ENCODE measurements around the gene BTBD9. TPM values are rescaled to one million over a fixed set of nuclear protein-coding genes. Genes with fewer than 3 reads are reported as not detected.
A peak's percentile ranks its signal among the peaks of the same experiment; 100 is the strongest.

The BTBD9 gene
- total and polyA plus RNA-seq, 2 of the 13 experiments (the other 11 are each of a cell fraction or from before 2014, with no cell fraction given), result 1.2 to 3.0 TPM

- TF ChIP-seq, protein P1, sequence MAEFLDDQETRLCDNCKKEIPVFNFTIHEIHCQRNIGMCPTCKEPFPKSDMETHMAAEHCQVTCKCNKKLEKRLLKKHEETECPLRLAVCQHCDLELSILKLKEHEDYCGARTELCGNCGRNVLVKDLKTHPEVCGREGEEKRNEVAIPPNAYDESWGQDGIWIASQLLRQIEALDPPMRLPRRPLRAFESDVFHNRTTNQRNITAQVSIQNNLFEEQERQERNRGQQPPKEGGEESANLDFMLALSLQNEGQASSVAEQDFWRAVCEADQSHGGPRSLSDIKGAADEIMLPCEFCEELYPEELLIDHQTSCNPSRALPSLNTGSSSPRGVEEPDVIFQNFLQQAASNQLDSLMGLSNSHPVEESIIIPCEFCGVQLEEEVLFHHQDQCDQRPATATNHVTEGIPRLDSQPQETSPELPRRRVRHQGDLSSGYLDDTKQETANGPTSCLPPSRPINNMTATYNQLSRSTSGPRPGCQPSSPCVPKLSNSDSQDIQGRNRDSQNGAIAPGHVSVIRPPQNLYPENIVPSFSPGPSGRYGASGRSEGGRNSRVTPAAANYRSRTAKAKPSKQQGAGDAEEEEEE (CRISPR knock-in tag; IDR thresholded peaks at IDR 0.05; ENCODE audit: borderline replicate concordance), result no peak
- TF ChIP-seq TGIF2 (CRISPR knock-in tag; IDR thresholded peaks at IDR 0.05), result no peak
- 0 out of 2 replicates have a peak, but pooled peaks have one; percentile 50 for TF ChIP-seq ZC3H13 (CRISPR knock-in tag; IDR thresholded peaks at IDR 0.05)
- no peak for TF ChIP-seq SNAPC2 (CRISPR knock-in tag; IDR thresholded peaks at IDR 0.05)
- TF ChIP-seq BHLHE40 (IDR thresholded peaks at IDR 0.05; ENCODE audit: low read length), result no peak
- TF ChIP-seq TEF (CRISPR knock-in tag; IDR thresholded peaks at IDR 0.05), result no peak
- peak; percentile 73; the same call in 1 of the 2 replicates for TF ChIP-seq ZNF737 (CRISPR knock-in tag; IDR thresholded peaks at IDR 0.05; ENCODE audit: borderline replicate concordance)
- TF ChIP-seq, protein P2, sequence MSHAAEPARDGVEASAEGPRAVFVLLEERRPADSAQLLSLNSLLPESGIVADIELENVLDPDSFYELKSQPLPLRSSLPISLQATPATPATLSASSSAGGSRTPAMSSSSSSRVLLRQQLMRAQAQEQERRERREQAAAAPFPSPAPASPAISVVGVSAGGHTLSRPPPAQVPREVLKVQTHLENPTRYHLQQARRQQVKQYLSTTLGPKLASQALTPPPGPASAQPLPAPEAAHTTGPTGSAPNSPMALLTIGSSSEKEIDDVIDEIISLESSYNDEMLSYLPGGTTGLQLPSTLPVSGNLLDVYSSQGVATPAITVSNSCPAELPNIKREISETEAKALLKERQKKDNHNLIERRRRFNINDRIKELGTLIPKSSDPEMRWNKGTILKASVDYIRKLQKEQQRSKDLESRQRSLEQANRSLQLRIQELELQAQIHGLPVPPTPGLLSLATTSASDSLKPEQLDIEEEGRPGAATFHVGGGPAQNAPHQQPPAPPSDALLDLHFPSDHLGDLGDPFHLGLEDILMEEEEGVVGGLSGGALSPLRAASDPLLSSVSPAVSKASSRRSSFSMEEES (CRISPR knock-in tag; IDR thresholded peaks at IDR 0.05), result 0 out of 2 replicates have a peak, but pooled peaks have one; percentile 1
- peak; percentile 16; the same call in 1 of the 2 replicates for TF ChIP-seq ZNF83 (CRISPR knock-in tag; IDR thresholded peaks at IDR 0.05; ENCODE audit: borderline replicate concordance)
- 0 out of 2 replicates have a peak, but pooled peaks have one; percentile 37 for TF ChIP-seq PRDM15 (CRISPR knock-in tag; IDR thresholded peaks at IDR 0.05)
- no peak for TF ChIP-seq REL (CRISPR knock-in tag; conservative IDR thresholded peaks at IDR 0.05)
- no peak for TF ChIP-seq TBP (CRISPR knock-in tag; IDR thresholded peaks at IDR 0.05)
- TF ChIP-seq ELF4 (CRISPR knock-in tag; IDR thresholded peaks at IDR 0.05; ENCODE audit: borderline replicate concordance), result no peak
- no peak for TF ChIP-seq ZNF362 (CRISPR knock-in tag; IDR thresholded peaks at IDR 0.05; ENCODE audit: borderline replicate concordance)
- 0 out of 2 replicates have a peak, but pooled peaks have one; percentile 5 for TF ChIP-seq GATAD1 (CRISPR knock-in tag; IDR thresholded peaks at IDR 0.05)
- TF ChIP-seq, protein P3, sequence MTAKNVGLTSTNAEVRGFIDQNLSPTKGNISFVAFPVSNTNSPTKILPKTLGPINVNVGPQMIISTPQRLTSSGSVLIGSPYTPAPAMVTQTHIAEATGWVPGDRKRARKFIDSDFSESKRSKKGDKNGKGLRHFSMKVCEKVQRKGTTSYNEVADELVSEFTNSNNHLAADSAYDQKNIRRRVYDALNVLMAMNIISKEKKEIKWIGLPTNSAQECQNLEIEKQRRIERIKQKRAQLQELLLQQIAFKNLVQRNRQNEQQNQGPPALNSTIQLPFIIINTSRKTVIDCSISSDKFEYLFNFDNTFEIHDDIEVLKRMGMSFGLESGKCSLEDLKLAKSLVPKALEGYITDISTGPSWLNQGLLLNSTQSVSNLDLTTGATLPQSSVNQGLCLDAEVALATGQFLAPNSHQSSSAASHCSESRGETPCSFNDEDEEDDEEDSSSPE (CRISPR knock-in tag; IDR thresholded peaks at IDR 0.05), result 0 out of 2 replicates have a peak, but pooled peaks have one; percentile 0
- 0 out of 2 replicates have a peak, but pooled peaks have one; percentile 43 for TF ChIP-seq ZNF225 (CRISPR knock-in tag; IDR thresholded peaks at IDR 0.05)
- TF ChIP-seq KLF16 (CRISPR knock-in tag; IDR thresholded peaks at IDR 0.05), result 0 out of 4 replicates have a peak, but pooled peaks of 1 of the 2 experiments have one; percentile 11
These were observed 634 bp upstream of the BTBD9 start (continued) for GRCh38 chr6:38640216-38640909.
